Esophagus squamous epithelium (tissue), 5 donors: ENCODE results near the gene FGB. TPM values are rescaled to one million over a fixed set of nuclear protein-coding genes. Genes with fewer than 3 reads are reported as not detected.

Experiments used
- DNase-seq: peaks from one replicate; lab custom pipeline; 2025; lab: John Stamatoyannopoulos, UW
- H3K27ac ChIP-seq, 4 donors: fragments of 200-600 bp; sonication (generic); one replicate each; pipeline ENCODE4 v1.5.1; 2016 to 2019; ENCODE audit warnings: mild to moderate bottlenecking in 1 of 4
- H3K27me3 ChIP-seq, 4 donors: fragments of 200-600 bp; sonication (generic); 1 replicate in 3 of 4; 2 replicates in 1 of 4; pipeline versions ENCODE4 v1.5.1 to v1.6.0; 2017 to 2021; ENCODE audit warnings: antibody characterized with exemption in 1 of 4
- H3K36me3 ChIP-seq, 3 donors: fragments of 200-600 bp; sonication (generic); one replicate each; pipeline ENCODE4 v1.5.1; 2016 to 2019
- H3K4me1 ChIP-seq, 3 donors: fragments of 200-600 bp; sonication (generic); one replicate each; pipeline ENCODE4 v1.5.1; 2017 to 2019
- H3K4me3 ChIP-seq, 4 donors: fragments of 200-600 bp; sonication (generic); 1 replicate in 3 of 4; 2 replicates in 1 of 4; pipeline ENCODE4 v1.5.1; 2016 to 2019; ENCODE audit warnings: mild to moderate bottlenecking in 2 of 4, moderate library complexity in 1 of 4
- H3K9me3 ChIP-seq, 3 donors: fragments of 200-600 bp; sonication (generic); one replicate each; pipeline ENCODE4 v1.5.1; 2016 to 2019
- CTCF ChIP-seq, 6 experiments: fragments of 450-650 bp in 4 of 6; fragments of 200-600 bp in 2 of 6; sonication (generic) in 2 of 6; IDR thresholded peaks; one replicate each; pipeline ENCODE4 v1.5.1; 2016 to 2019; ENCODE audit warnings: antibody characterized with exemption in 6 of 6, mild to moderate bottlenecking in 4 of 6, moderate library complexity in 4 of 6
- POLR2A ChIP-seq, 4 donors: fragments of 450-650 bp; IDR thresholded peaks; one replicate each; pipeline ENCODE4 v1.6.1; 2017; ENCODE audit warnings: antibody characterized with exemption in 4 of 4, mild to moderate bottlenecking in 4 of 4, moderate library complexity in 3 of 4
- WGBS, 2 donors: methylation state at CpG; one replicate each; pipeline ENCODE4 v1.1.5; 2018; 5-methylcytosine and 5-hydroxymethylcytosine counted together
- intact Hi-C: fragments of 100-400 bp; cut with DNase I; formaldehyde crosslinking; loops from one replicate; pipeline ENCODE4 v1.15.0; 2022
- small RNA-seq, 4 donors: library from RNA; depleted of rRNA; stranded (forward); fragments of <200 nt; gene quantifications; one replicate each; pipeline ENCODE3, GENCODE V24; 2016
- total RNA-seq, 4 donors: library from RNA; depleted of rRNA; stranded (reverse); fragments of >200 nt; gene quantifications; one replicate each; pipeline ENCODE4 v1.1.0, GENCODE V29; 2016
- donor health status: DM: yes; HTN: yes; CAD: no.

FGB gene
- total RNA-seq, 4 donors from 2014 or later, result not detected

GRCh38 chr4:154620111-154620510, 57.3 kb downstream of the FGB start:
- Histone ChIP-seq H3K4me1 (no peaks in the 10 kb centered on the region), H3K27me3 (no peaks in the 10 kb centered on the region), H3K4me3 (no peak overlapping the region), H3K27ac (no peak overlapping the region), H3K9me3 (no peaks in the 10 kb centered on the region), H3K36me3 (no peaks in the 10 kb centered on the region)
- DNase-seq, result no peak
- no peak for TF ChIP-seq CTCF (IDR thresholded peaks at IDR 0.05)
- no peak for TF ChIP-seq POLR2A (IDR thresholded peaks at IDR 0.05)
- intact Hi-C loops, result loop anchor here (5.0 kb wide), 1 partner anchor 63 kb away; no protein-coding TSS in a partner anchor
- 0 to 33% methylated on average over 1 of the region's 1 CpG for WGBS, 2 donors

Small RNA genes within 50 kb of the gene (small RNA-seq; reads per million reads assigned to genes)
- gene RNU6-1285P, result 0 reads per million in 4 donors

Other genes starting within 250 kb of the FGB start
- gene DCHS2, start 71.2 kb upstream of the FGB start, total RNA-seq, result 1 to 10 TPM in 1 of 4 donors, under 1 TPM in 2, not detected in 1; 0.53 to 1.5 (median 0.57) TPM
- 10 to 100 TPM; 47.1 to 60.5 (median 49.2) TPM for gene PLRG1, start 12.6 kb upstream of the FGB start, total RNA-seq
- not detected for gene FGA, start 27.7 kb downstream of the FGB start, total RNA-seq
- not detected for gene FGG, start 49.6 kb downstream of the FGB start, total RNA-seq
- gene LRAT, start 181.0 kb downstream of the FGB start, total RNA-seq, result under 1 TPM in 3 of 4 donors, not detected in 1; 0.19 to 0.88 (median 0.32) TPM
- gene RBM46, start 218.3 kb downstream of the FGB start, total RNA-seq, result not detected